Measurements from ENCODE around the gene HOXA3. TPM values are rescaled to one million over a fixed set of nuclear protein-coding genes. Genes with fewer than 3 reads are reported as not detected.

Gene HOXA3
- total and polyA plus RNA-seq, 2 experiments from 2014 or later, result 0.83 to 4.1 TPM

DNA sequence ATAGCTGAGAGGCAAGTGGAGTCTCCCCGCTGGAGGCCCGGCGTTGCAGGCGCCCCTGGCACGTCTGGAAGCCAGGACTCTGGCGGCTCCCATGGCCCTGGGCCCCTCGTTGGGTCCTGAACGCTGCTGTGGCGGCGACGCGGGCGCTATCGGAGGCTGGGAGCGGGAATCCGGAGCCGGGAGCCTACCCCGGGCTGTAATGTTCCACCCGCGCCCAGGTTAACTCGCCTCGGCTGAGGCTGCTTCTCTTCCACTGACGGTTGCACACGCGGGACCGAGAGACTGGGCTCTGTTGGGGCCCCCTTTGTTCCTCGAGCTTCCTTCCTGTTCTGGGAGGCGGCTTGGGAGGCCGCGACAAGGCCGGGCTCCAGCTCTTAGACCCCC, 7.6 kb downstream of the HOXA3 start:
- Histone ChIP-seq H3K79me2 (no peaks in the 10 kb centered on the region), H3K9me3 (ENCODE audit: low read depth) (no peaks in the 10 kb centered on the region), H3K36me3 (replicated peaks; ENCODE audit: insufficient read depth, low read depth) (no peaks in the 10 kb centered on the region), H3K27me3 (peaks cover 99% of the 10 kb centered on the region), H3K9me2 (replicated peaks; ENCODE audit: insufficient read depth) (no peaks in the 10 kb centered on the region), H4K20me1 (ENCODE audit: insufficient read depth, poor library complexity, severe bottlenecking) (no peaks in the 10 kb centered on the region), H3K4me2 (no peak overlapping the region), H3K4me3 (no peak overlapping the region), H3K27ac (no peak overlapping the region), H2AFZ (no peak overlapping the region), H3K4me1 (ENCODE audit: insufficient read depth) (peaks cover 13% of the 10 kb centered on the region)
- no peak for TF ChIP-seq EZH2phosphoT487 (IDR thresholded peaks at IDR 0.05; ENCODE audit: low read depth, severe bottlenecking, unreplicated experiment)
- TF ChIP-seq EZH2 (IDR thresholded peaks at IDR 0.05; ENCODE audit: borderline replicate concordance), result peak; percentile 34
- TF ChIP-seq, protein P1, sequence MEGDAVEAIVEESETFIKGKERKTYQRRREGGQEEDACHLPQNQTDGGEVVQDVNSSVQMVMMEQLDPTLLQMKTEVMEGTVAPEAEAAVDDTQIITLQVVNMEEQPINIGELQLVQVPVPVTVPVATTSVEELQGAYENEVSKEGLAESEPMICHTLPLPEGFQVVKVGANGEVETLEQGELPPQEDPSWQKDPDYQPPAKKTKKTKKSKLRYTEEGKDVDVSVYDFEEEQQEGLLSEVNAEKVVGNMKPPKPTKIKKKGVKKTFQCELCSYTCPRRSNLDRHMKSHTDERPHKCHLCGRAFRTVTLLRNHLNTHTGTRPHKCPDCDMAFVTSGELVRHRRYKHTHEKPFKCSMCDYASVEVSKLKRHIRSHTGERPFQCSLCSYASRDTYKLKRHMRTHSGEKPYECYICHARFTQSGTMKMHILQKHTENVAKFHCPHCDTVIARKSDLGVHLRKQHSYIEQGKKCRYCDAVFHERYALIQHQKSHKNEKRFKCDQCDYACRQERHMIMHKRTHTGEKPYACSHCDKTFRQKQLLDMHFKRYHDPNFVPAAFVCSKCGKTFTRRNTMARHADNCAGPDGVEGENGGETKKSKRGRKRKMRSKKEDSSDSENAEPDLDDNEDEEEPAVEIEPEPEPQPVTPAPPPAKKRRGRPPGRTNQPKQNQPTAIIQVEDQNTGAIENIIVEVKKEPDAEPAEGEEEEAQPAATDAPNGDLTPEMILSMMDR (IDR thresholded peaks at IDR 0.05; ENCODE audit: poor library complexity), result no peak
- no peak for DNase-seq (ENCODE audit: low spot score)
- 31% methylated on average over 31 of the region's 31 CpGs for WGBS (ENCODE audit: low lambda C conversion rate, missing lambda C conversion rate)

DNA sequence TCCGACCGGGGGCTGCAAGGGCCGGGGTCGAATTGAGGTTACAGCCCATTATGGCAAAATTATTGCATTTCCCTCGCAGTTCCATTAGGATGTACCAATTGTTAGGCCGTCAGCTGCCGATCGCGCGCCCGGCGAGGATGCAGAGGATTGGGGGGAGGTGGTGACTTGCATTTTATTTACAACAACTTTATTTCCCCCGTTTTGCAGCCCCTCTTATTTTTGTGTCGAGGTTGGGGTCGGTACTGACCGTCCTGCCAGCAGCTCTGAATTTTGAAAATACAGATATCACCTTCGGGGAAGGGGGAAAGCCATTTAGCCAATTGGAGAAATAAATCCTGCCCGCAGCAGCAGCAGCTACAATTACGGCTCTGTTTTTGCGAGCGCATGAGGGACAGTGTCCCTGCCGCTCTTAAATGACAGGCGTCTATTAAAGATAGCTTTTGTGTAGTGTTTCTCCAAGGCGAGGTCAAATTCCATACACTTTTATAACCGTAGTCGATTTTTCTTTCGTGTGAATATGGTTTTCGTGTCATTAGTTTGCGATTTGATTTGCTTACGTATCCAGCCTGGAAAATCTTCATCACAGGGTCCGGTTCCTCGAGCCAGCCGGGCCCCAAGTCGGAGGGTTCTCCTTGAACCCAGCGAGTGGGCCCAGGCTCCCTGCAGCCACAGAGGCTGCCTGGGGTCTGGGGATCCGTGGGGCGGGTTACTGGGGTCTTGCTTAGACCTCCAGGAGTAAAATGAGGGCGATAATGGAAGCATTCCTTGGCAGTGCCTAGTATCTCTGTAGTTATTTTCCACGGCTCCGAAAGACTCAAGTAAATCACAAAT, 8.2 kb downstream of the HOXA3 start:
- H3K4me3 ChIP-seq, result no peak overlapping the region
- peaks cover 19% of the 10 kb centered on the region for H3K4me1 ChIP-seq (ENCODE audit: insufficient read depth)
- H4K20me1 ChIP-seq (ENCODE audit: insufficient read depth, poor library complexity, severe bottlenecking), result no peaks in the 10 kb centered on the region
- H3K9me2 ChIP-seq (replicated peaks; ENCODE audit: insufficient read depth), result no peaks in the 10 kb centered on the region
- no peaks in the 10 kb centered on the region for H3K79me2 ChIP-seq
- 41% methylated on average over 40 of the region's 40 CpGs for whole genome bisulfite sequencing (ENCODE audit: low lambda C conversion rate, missing lambda C conversion rate)
- H3K4me2 ChIP-seq, result peak overlapping the region; percentile 96
- no peak overlapping the region for H2AFZ ChIP-seq
- no peak overlapping the region for H3K27ac ChIP-seq
- DNase-seq (ENCODE audit: low spot score), result no peak
- TF ChIP-seq EZH2 (IDR thresholded peaks at IDR 0.05; ENCODE audit: borderline replicate concordance) (no peak), EZH2phosphoT487 (IDR thresholded peaks at IDR 0.05; ENCODE audit: low read depth, severe bottlenecking, unreplicated experiment) (no peak)
- TF ChIP-seq, protein P1 (IDR thresholded peaks at IDR 0.05; ENCODE audit: poor library complexity), result no peak
- no peaks in the 10 kb centered on the region for H3K9me3 ChIP-seq (ENCODE audit: low read depth)
- no peaks in the 10 kb centered on the region for H3K36me3 ChIP-seq (replicated peaks; ENCODE audit: insufficient read depth, low read depth)
- H3K27me3 ChIP-seq, result peaks cover 99% of the 10 kb centered on the region

DNA sequence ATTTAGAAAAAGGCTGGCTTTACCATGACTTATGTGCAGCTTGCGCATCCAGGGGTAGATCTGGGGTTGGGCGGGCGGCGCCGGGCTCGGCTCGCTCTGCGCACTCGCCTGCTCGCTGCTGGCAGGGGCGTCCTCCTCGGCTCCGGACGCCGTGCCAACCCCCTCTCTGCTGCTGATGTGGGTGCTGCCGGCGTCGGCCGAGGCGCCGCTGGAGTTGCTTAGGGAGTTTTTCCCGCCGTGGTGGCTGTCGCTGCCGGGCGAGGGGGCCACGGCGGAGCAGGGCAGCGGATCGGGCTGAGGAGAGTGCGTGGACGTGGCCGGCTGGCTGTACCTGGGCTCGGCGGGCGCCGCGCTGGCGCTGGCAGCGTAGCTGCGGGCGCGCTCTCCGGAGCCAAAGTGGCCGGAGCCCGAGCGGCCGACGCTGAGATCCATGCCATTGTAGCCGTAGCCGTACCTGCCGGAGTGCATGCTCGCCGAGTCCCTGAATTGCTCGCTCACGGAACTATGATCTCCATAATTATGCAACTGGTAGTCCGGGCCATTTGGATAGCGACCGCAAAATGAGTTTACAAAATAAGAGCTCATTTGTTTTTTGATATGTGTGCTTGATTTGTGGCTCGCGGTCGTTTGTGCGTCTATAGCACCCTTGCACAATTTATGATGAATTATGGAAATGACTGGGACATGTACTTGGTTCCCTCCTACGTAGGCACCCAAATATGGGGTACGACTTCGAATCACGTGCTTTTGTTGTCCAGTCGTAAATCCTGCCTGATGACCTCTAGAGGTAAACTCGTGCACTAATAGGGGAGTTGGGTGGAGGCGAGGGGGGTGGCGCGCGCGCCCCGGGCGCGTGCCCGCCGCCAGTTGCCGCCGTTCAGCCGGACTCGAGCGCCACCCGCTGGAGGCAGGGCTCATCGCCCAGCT, 9.1 kb downstream of the HOXA3 start, which contains the start of gene HOXA5:
Gene HOXA5, minus strand, starts transcription at position 659 of the 927 bp plus-strand sequence. Its CDS starts 74 bp downstream, at position 585.
- Histone ChIP-seq H3K4me1 (ENCODE audit: insufficient read depth) (peaks cover 20% of the 10 kb centered on the region), H3K27me3 (peaks cover 99% of the 10 kb centered on the region), H3K79me2 (no peaks in the 10 kb centered on the region), H3K4me3 (peak within 1 kb of the TSS; percentile 26), H2AFZ (peak within 1 kb of the TSS; percentile 68), H3K4me2 (peak within 1 kb of the TSS; percentile 96), H4K20me1 (ENCODE audit: insufficient read depth, poor library complexity, severe bottlenecking) (no peaks in the 10 kb centered on the region), H3K36me3 (replicated peaks; ENCODE audit: insufficient read depth, low read depth) (no peaks in the 10 kb centered on the region), H3K9me2 (replicated peaks; ENCODE audit: insufficient read depth) (no peaks in the 10 kb centered on the region), H3K27ac (no peak within 1 kb of the TSS), H3K9me3 (ENCODE audit: low read depth) (no peaks in the 10 kb centered on the region)
- TF ChIP-seq EZH2 (IDR thresholded peaks at IDR 0.05; ENCODE audit: borderline replicate concordance) (peak; percentile 79), EZH2phosphoT487 (IDR thresholded peaks at IDR 0.05; ENCODE audit: low read depth, severe bottlenecking, unreplicated experiment) (peak; percentile 3)
- TF ChIP-seq, protein P1 (IDR thresholded peaks at IDR 0.05; ENCODE audit: poor library complexity), result peak; percentile 56
- WGBS (ENCODE audit: low lambda C conversion rate, missing lambda C conversion rate), result 5% methylated on average over 68 of the region's 86 CpGs
- DNase-seq (ENCODE audit: low spot score), result no peak

Measured in hepatocyte (in vitro differentiated cells).